Dermis blood vessel endothelial cell (primary cell): Measurements from ENCODE around the gene PCSK2. TPM values are rescaled to one million over a fixed set of nuclear protein-coding genes. Genes with fewer than 3 reads are reported as not detected.

Experiments used
- DNase-seq: peaks from one replicate; pipeline ENCODE4 v3.0.0; 2010
- total RNA-seq: library from RNA; depleted of rRNA; stranded (reverse); fragments of >200 nt; gene quantifications from 2 replicates; pipeline ENCODE4 v1.2.3, GENCODE V29; 2014

Gene PCSK2
- total RNA-seq, 1 donor from 2014 or later = not detected

GRCh38 chr20:17406051-17406590 is 179.3 kb downstream of the PCSK2 start:
- no peak for DNase-seq

- DNase-seq = no peak
Measured at GRCh38 chr20:17407550-17407949, 180.7 kb downstream of the PCSK2 start.

DNA sequence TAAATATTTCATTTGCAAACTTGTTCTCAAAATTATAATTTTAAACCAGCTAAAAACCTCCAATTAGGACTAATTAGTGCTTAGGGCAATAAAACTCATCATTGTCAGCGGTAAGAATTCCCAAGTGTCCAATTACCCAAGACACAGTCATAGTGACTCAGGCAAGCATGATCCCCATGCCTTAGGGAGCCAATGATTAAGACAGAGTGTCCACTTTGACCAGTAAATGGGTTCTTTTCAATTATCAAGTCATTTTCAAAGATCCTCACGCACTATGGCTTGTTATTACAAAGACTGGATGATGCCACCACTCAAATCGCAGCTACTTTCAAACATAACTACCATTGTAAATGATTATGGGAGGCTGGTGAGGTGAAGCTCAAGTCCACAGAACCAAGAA is 190.4 kb downstream of the PCSK2 start:
- DNase-seq = no peak

- DNase-seq = no peak
Measured at GRCh38 chr20:17418737-17419136, 191.9 kb downstream of the PCSK2 start.

GRCh38 chr20:17419479-17420041 is 192.7 kb downstream of the PCSK2 start:
- DNase-seq = no peak

GRCh38 chr20:17421493-17421892 is 194.7 kb downstream of the PCSK2 start:
- no peak for DNase-seq

GRCh38 chr20:17423782-17424181 is 196.9 kb downstream of the PCSK2 start:
- no peak for DNase-seq

- no peak for DNase-seq
Measured at GRCh38 chr20:17427638-17428037, 200.8 kb downstream of the PCSK2 start.

GRCh38 chr20:17430125-17430950 is 203.5 kb downstream of the PCSK2 start:
- DNase-seq = no peak

DNA sequence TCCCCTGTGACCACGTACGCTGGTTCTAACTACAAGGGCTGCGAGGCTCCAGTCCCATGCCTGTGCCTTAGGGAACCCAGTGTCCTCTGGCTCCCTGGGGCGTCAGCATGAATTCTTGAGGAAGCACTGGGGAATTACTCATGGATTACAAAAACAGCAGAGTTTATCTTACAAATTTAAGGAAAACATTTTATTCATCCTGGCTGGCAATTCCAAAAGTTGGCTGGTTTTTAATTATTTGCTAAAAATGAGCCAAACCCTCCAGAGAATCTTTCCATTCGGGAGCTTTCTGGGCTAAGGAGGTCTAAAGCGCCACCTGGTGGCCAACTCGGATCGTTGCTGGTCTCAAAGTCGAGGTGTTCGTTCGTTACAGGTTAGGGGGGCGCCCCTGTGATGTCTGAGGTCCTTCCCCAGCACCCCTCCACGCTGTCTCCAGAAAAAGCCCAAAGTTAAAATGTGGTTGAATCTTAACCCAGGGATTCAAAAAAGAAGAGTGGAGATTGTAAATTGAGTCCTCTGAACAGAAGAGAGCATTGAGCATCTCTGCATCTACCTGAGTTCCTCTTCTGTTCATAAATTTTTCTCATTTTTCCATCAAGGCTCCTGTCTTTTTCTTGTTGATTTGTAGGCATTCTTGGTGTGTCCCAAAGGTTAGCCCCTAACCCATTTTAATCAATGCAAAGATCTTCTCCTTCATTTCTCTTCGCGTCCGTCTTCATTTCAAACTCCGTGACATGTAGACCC is 205.0 kb downstream of the PCSK2 start:
- DNase-seq = peak; percentile 73

GRCh38 chr20:17436664-17437063 is 209.8 kb downstream of the PCSK2 start:
- DNase-seq = no peak

DNA sequence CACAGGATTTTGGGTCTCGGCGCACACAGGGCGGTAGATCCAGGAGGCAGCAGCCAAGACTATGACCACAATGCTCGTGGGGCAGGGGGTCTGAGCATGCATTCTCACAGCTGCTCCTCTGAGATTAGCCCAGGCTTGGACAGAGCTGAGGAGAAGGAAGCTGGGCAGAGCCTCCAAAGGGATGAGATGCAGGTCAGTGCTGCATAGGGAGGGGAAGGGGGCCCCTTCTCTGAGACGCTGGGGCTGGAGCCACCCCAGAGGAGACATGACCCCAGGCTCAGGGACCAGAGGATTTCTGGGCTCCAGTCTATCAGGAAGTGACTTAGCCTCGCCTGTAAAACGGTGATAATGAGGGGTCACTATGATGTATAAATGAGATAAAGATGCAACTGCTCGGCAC is 210.4 kb downstream of the PCSK2 start:
- no peak for DNase-seq

- DNase-seq = no peak
Measured at GRCh38 chr20:17438436-17439039, 211.7 kb downstream of the PCSK2 start.

DNA sequence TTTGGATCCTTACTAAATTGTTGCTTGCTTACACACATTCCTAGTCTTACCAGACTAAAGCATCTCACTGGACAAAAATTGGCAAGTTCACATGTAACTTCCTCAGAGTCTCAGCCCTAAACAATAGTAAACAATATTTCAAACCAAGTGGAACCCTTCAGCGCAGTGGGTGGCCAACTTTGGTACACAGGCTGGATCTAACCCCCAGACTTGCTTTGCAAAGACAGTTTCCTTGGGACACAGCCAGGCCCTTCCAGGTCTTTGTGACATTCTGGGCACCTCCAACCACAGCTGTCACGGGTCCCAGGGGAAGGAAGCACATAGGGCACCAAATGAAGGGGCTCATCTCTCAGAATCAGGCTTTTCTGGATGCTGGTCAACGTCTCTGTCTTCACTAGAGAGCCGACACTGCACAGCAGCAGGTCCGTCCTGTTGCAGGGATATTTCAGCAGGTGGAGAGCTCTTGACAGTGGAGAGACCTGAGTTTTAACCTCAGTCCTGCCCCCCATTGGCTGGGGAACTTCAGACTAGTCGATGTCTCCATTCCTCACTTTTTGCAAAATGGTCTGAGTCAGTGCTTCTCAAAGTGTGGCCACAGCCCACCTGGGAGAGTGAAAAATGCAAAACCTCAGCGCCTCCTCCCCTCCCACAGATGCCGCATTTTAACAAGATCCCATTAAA is 212.9 kb downstream of the PCSK2 start:
- DNase-seq = no peak

DNA sequence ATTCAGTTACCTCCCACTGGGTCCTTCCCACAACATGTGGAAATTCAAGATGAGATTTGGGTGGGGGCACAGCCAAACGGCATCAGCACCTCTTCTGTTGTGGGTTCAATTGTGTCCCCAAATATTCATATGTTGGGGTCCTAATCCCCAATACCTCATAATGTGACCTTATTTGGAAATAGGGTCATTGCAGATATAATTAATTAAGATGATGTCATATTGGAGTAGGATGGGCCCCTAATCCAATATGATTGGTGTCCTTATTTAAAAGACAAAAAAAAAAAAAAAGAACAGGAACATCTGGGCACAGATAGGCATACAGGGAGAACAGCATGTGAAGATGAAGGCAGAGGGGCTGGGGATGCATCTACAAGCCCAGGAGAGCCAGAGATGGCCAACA is 214.9 kb downstream of the PCSK2 start:
- no peak for DNase-seq

- DNase-seq = peak; percentile 1
Measured at GRCh38 chr20:17442588-17442987, 215.7 kb downstream of the PCSK2 start.

GRCh38 chr20:17443131-17443858 is 216.5 kb downstream of the PCSK2 start:
- no peak for DNase-seq

DNA sequence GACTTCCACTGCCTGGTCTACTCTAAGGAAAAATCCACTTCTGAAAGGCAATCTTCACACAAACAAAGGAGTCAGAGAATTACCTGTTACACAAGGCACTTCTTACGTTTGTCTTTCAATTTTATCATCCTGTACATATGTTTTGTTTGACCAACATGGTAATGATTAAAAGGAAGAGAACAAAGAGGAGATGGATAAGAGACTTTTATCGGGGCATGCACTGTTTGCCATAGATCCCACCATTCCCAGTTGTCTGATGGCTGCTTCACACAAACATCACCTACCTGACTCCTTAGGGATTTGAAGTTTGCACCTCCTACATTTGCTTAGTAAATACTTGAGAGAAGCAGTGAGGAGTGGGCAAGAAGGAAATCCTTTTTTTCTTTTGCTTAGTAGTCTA is 217.3 kb downstream of the PCSK2 start:
- DNase-seq = no peak

DNA sequence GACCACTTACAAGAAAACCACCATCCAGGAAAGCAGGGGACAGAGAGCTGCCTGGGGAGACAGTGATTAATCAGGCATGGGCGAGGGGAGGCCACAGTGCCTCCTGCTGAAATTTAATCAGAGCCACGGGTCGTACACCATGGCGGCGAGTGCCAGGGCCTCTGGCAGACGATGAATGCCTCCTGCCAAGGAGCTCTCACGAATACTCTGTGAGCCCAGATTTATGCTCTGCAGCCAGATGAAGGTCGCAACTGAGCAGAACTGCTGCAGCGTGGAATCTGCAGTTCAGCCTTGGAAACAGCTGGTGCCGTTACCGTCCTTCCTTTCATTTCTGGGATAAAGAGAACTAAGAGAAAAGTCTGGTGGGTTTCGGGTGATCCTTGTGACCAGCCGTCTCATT is 218.7 kb downstream of the PCSK2 start:
- DNase-seq = no peak

GRCh38 chr20:17446171-17446570 is 219.3 kb downstream of the PCSK2 start:
- DNase-seq = no peak

DNA sequence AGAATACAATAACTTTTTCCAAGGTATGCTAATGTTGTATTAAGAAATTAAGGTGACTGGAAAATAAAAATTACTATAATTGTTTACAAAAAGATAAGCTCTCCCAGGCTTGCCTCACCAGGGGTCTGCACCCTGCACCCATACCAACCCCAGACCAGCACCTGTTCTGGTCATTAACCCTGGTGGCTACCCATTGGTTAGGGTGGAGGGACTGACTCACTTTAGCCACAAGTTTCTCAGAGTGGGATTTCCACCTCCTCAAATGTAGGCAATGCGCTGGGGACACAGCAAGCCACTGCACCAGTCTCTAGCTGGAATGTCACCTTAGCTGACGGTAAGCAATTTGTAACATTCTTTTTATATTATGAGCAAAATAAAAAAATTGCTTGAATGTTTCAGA is 221.2 kb downstream of the PCSK2 start:
- no peak for DNase-seq

- DNase-seq = no peak
Measured at GRCh38 chr20:17449031-17449430, 222.2 kb downstream of the PCSK2 start.
